GM19467 (cell line): ENCODE results near the gene KLRF2.
"Not testable (repeated sequence)": the region's sequence is repeated elsewhere in the genome, so short reads cannot be mapped to it uniquely, and the experiment has no call there.

ENCODE experiments used
- ATAC-seq: cut with Tn5 transposase; IDR thresholded peaks from one replicate; pipeline ENCODE4 v1.9.1; 2021; ENCODE audit warnings: mild to moderate bottlenecking, moderate library complexity; ENCODE audit not compliant: unreplicated experiment

KLRF2 gene, protein sequence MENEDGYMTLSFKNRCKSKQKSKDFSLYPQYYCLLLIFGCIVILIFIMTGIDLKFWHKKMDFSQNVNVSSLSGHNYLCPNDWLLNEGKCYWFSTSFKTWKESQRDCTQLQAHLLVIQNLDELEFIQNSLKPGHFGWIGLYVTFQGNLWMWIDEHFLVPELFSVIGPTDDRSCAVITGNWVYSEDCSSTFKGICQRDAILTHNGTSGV

DNA sequence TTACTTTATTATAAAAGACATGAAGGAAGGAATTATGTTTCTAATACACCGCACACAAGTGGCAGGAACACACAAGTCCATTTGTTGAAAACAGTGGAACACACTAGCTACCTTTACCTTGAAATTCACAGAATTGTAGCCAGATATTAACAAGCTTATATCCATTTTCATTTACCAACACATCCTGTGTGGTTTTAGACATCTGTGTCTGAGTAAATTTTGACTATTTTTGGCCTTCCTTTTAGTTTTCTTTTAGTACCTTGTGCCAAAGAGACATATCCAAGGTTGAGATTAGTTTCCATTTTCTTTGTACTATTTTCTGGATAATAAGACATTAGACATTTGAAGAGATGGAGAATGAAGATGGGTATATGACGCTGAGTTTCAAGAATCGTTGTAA, at the start of gene KLRF2:
Gene KLRF2 (plus strand): TSS at position 244 of the 400 bp plus-strand sequence. CDS start 107 bp downstream, at position 351.
- ATAC-seq, result no peak

DNA sequence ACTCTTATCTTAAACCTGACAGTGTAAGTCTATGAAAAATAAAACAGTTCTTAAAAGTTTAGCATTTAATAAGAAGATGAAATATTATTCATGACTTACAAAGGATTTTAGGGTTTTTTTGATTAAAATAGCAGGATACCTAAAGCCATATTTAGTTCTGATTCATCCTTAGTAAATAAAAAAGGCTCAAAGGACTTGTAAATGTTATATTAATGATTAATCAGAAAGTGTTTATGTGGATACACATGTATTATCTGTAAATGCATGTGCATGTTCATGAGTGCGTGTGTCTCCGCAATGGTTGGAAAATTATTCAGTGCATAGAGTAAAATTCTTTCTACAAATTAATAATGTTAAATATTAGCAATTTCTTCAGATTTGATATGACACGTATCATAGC, 49.6 kb upstream of the KLRF2 start:
- ATAC-seq, result no peak

DNA sequence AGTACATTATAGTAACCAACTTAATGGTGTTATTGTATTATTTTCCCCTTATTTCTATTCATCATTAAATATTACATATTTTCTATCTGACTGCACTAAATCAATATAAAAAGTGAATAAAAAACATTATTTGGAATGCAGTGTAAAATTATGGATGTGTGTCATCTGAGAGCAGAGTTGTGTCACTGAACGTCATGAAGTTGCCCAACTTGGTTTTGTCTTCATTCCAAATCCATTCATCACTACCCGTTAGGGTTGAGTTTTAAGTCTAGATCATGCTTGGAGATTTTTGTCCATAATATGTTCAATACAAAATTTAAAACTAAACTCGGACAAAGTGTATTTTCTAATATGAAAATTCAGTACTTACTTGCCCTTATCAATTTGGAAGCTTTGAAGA, 37.9 kb upstream of the KLRF2 start:
- ATAC-seq, result no peak

DNA sequence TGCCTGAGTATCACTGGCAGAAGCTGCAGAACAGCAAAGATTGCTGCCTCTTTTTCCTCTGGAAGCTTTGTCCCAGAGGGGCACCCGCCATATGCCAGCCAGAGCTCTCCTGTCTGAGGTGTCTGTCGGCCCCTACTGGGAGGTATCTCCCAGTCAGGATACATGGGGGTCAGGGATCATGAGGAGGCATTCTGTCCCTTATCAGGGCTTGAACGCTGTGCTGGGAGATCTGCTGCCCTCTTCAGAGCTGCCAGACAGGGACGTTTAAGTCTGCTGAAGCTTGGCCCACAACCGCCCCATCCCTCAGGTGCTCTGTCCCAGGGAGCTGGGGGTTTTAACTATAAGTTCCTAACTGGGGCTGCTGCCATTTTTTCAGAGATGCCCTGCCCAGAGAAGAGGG, 32.4 kb upstream of the KLRF2 start:
- ATAC-seq, result no peak

DNA sequence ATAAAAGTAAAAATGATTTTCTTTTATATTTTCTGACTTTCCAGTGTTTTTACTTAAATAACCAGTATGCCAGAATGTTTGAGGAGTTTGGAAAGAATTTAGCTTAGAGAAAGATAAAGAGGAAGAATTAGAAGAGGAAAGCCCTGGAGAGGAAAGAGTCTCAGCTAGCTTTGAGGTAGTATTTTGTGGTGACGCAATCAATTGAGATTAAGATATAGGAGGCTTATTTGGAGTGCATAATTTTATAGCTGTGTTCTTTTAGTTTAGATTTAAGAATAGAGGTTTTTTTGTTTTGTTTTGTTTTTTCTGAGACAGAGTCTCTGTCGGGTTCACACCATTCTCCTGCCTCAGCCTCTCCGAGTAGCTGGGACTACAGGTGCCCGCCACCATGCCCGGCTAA, 30.2 kb upstream of the KLRF2 start:
- ATAC-seq, result no peak

DNA sequence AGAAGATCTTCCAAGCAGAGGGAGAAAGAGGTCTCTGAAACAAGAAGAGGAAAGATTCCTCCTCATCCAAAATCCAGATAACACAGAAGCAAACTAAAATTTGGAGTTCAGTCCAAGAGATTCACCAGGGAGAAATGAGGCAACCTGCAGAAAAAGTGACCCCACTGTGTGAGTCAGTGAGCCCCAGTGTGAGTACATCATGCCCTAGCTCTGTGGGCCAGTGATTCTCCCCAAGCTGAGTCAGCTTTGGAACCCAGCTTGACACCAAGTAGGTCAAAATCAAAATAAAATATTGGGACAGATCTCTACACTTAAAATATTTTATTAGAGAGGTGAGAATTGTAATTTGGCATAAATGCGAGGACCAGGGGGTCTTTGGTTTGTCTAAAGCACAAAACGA, 29.4 kb upstream of the KLRF2 start:
- ATAC-seq, result no peak

DNA sequence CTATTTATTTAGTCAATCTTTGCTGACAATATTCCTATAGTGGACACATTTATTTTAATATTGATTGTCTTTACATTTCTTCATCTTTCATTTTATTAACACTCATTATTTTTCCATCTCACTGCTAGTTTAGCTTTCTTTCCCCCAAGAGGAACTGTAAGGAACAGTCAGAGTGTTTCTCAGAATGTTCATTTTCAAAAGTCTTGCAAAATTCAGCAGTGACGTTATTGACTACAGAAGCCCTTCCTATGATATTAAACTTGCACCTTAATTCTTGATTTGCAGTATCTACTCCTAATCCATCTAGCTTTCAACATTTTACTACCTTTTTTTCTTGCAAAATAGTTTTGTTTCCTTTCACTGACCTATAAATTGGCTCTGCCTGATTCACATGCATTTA, 25.1 kb upstream of the KLRF2 start:
- ATAC-seq, result no peak

DNA sequence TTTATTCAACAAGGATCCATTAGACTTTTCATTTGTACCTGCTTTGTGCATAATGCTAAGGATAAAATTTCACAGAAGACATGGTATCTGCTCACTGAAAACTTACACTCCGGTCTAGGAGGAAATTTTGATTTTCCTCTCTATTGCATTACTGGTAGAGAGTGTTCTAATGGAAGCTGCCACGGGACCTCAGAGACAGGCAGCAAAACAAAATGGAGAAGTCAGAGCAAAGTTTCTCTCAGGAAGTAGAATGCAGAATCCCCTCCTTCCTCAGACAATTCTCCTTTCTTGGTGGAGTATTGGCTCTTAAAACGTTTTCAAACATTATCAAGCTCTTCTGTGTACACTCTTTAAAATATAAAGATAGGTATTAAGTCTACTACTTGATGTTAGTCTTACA, 24.4 kb upstream of the KLRF2 start:
- no peak for ATAC-seq

DNA sequence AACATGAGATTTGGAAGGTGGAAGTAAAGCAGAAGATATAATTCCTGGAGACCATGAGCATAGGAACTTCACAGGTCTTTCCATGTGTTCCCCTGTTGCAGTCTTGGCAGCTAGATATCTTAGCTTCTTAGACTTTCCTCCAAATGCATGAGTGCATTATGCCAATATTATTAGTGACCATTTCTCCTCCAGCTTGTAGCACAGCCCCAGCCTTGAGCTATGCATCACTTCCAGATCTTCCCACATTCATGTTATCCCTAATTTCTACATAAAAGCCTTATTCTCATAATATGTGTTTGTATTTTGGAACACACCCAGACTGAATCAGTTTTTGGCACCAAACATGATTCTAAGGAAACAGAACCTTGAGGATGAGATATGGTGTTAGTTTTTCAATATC, 23.2 kb upstream of the KLRF2 start:
- ATAC-seq, result no peak

DNA sequence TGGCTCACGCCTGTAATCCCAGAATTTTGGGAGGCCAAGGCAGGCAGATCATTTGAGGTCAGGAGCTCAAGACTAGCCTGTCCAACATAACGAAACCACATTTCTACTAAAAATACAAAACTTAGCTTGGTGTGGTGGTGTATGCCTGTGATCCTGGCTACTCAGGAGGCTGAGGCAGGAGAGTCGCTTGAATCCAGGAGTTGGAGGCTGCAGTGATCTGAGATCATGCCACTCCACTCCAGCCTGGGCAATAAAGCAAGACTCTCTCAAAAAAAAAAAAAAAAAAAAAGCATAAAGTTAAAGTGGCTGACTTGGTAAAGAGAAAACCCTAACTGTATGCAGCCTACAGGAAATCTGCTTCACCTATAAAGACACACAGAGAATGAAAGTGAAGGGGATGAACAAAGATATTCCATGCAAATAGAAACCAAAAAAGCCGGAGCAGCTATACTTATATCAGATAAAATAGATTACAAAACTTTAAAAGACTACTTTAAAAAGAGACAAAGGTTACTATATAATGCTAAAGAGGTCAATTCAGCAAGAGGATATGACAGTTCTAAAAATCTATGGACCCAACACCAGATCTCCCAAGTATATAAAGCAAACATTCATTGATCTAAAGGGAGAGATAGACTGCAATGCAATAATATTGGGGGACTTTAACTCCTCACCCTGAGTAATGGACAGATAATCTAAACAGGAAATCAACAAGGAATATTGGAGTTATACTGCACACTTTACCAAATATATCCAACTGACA, 16.2 kb upstream of the KLRF2 start:
- ATAC-seq, result no peak

DNA sequence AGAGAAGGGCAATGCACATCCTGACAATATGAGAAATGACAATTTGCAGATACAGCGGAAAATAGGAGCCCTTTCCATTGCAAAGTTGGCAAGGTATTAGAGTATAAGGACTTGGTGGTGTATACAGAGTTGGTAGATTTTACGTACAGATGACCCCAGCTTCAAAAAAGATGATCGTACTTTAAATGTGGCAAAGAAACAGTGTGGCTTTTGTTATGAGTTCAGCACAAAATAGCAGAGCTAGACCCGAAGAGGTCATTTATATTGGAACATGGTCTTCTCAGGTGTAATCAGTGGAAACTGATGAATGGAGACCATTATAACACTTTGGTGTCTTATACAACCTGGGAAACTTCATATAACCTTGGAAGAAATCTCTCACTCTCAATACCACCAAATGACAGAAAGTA, 14.4 kb upstream of the KLRF2 start:
- no peak for ATAC-seq

DNA sequence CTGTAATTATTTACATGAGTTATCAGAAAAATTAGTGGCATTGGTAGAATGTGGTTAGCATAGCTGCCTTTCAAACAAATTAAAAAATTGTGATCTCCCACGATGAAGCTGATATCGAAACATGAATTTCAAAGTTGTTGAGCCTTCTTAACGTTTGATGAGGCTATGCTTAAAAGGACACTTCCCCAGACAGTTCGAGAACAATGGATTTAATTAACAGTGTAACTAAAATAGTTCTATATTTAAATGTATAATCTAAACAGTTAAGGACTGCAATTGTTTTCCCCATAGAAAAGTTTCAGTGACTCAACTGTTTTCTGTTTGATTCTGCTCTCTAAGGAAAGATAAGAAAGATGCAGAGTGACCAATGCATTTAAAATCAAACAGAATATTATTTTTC, 13.8 kb upstream of the KLRF2 start:
- ATAC-seq, result no peak

DNA sequence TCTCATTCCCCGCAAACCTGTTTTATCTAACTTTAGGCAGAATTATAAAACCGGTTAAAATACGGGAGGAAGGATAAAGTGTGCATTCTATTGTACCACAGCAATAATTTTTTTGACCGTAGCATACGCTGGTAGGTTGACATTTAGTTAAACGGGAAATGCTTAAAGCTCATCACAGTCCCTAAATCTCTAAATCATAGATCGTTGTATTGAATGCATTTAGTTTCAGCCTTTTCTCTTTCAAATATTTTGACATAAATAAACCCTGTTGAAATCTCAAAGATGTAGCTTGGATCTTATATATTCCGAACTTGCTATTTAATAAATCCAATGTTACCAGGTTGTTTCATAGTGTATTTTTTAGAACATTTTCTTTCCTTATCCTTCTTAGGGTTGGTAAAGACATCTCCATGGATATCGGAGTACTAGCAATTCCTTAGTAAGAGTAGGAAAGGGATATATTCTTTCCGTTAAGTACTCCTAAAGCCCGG, 12.9 kb upstream of the KLRF2 start:
- no peak for ATAC-seq

DNA sequence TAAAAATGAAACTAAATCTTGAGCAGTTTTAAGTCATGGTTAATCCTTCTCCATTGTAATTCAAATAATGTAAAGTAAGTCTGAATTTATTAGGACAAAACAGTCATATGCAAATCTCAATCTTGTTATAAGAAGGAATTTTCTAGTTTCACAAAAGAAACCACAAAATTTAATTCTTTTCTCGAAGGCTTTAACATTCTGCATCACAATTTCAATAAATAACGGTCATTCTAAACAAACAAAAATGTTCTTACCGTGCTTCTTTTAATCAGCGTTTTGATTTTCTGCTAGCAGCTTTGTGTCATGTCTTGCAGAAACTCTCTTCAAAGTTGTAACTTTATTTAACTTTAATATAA, 12.4 kb upstream of the KLRF2 start:
- no peak for ATAC-seq

DNA sequence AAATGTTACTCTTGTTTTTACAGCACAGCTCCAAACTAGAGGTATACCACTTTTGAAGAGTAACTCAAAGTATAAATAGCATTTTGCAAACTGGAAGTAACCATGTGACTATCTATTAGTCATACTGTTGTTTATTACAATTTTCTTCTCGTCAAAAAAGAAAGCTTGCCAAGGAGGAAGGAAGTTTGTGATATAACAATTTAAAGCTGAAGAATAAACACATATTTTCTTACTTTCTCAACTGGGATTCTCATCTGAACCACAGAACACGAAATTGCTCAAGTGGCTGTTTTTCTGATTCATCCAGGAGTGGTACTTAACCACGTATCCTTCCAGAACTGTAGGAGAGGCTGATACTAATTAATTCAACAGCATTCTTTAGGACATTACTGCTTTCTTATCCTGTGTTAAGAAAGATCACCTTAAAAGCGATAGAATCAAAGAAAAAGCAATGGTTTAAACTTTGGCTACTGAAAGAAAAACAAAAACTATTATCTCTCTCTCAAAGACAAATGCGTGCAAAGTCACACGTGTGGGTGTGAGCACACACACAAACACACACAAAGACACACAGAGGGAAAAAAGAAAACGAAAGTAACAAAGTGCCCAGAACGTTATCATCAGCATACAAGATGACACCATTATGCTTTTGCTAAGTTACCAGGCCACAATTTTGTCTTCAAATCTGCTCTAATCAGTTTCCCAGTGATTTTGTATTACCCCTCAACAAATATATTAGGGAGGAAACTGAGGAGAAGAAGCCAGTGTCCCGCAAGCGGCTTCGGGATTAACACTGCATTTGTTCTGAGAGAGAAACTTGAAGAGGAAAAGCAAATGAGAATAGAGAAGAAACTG, 11.8 kb upstream of the KLRF2 start, which contains the start of gene CLEC2B:
Gene CLEC2B (minus strand): TSS at position 48 of the 855 bp plus-strand sequence.
- no peak for ATAC-seq

DNA sequence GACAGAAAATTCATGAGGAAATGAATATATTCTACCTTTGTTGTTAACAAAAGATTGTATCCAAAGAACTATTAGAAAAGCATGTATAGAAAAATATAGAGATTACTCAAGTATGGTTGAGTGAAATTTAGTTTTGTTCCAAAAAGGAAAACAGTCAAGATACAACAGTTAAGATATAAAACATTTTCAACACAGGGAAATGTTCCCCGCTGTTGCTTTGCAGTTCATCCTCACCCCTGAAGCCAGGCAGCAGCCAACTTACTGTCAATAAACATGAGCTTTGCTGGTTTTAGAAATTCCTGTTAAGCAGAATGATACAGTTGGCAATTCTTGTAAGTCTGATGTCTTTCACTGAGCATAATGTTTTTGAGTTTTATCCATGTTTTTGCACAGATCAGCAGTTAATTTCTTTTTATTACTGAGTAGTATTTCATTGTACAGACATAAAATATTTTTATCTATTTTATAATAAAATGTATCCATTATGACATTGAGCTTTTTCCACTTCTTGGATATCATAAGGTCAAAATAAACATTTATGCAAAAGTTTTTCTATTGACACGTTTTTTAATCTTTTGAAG, 10.9 kb upstream of the KLRF2 start:
- no peak for ATAC-seq

DNA sequence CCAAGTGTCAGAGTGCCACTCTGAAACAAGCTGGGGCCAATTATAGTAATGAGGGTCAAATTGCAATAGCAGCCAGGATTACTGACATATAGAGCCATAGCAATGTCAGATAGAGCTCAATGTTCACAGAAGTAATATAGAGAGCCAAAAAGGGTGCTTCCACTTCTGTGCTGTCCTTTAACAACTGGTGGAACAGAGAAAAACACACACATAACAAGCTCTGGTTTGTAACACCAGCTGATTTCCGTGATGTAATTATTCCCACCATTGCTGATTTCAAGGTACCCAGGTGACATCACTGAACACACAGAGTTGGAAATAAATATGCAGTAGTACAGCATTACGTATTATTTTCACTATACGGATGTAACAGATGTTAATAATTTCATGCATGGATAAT, 9.1 kb upstream of the KLRF2 start:
- ATAC-seq, result no peak

DNA sequence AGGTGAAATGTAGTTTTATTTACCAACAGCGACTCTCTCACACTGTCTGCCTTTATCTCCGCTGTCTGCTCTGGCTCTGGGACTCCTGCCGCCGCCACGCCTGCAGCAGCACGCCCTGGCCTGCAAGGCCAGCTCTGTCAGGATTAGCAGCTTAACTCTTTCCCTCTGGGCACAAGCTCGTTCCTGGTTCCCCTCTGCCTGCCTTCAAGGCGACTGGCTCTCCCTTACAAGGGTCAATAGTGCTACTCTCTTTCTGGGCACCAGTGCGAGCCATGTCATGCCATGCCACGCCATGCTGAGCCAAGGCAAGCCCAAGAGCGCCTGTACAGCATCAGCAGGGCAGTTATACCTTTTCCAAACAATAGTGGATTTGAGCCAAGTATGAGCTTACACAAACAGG, 8.5 kb upstream of the KLRF2 start:
- ATAC-seq, result no peak

DNA sequence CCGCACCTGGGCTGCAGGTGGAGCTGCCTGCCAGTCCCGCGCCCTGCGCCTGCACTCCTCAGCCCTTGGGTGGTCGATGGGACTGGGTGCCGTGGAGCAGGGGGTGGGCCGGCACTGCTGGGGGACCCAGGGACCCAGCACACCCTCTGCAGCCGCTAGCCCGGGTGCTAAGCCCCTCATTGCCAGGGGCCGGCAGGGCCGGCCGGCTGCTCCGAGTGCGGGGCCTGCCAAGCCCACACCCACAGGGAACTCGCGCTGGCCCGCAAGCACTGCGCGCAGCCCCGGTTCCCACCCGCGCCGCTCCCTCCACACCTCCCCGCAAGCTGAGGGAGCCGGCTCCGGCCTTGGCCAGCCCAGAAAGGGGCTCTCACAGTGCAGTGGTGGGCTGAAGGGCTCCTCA, 5.2 kb upstream of the KLRF2 start:
- not testable (repeated sequence) for ATAC-seq

DNA sequence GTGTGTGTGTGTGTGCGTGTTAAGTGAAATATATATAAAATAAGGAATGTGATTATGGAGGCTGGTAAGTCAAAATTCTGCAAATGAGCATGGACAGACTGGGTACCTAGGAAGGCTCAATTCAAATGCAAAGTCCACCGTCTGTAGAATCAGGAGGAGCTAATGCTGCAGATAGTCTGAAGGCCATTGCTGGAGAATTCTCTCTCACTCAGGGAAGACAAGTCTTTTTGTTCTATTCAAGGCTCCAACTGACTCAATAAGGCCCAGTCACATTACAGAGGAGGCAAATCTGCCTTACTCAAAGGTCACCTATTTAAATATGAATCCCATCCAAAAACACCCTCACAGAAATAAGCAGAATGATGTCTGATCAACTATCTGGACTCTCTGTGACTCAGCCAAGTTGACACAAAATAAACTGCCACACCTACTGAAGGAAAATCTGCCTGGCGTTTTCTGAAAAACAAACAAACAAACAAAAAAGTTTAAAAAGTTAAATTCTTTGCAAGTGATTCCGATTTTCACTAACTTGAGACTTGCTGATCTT, 684 bp upstream of the KLRF2 start:
- no peak for ATAC-seq

DNA sequence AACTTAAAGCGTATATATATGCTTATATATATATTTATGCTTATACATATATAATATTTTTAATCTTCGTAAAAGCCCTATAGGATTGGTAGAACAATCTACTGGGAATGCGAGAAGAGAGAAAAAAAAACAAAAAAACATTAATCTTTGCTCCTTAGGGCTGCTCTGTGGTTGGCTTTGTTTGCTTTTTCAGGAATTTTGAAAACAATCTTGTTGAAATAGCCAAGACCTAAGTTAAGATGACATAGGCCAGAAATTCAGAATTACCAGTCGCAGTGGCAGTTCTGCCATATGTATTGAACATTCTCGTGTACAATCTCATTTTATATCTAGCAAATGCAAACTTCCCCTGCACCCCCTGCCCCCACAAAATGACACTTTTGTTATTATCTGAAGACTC, 699 bp downstream of the KLRF2 start:
- ATAC-seq, result no peak
